Memory B cell (primary cell): ENCODE results near the gene PPP4R2.

ENCODE experiments used
- ATAC-seq: fragments of 150-1000 bp; cut with Tn5 transposase; 2 replicates; pipeline ENCODE4 v1.10.0; 2021; ENCODE audit warnings: low read depth, mild to moderate bottlenecking, moderate library complexity
- DNase-seq, 2 donors: peaks; one replicate each; pipeline ENCODE4 v3.0.0; 2022; ENCODE audit warnings: low spot score in 2 of 2
- H3K27ac Mint-ChIP-seq: one replicate; pipeline ENCODE4 v1.8.0; 2022; ENCODE audit warnings: mild to moderate bottlenecking, moderate library complexity, mixed read lengths
- H3K27me3 Mint-ChIP-seq: one replicate; pipeline ENCODE4 v1.8.0; 2022; ENCODE audit warnings: mixed read lengths
- H3K36me3 Mint-ChIP-seq: one replicate; pipeline ENCODE4 v1.8.0; 2022; ENCODE audit warnings: mild to moderate bottlenecking, mixed read lengths
- H3K4me1 Mint-ChIP-seq: one replicate; pipeline ENCODE4 v1.8.0; 2022; ENCODE audit warnings: mixed read lengths
- H3K4me3 Mint-ChIP-seq: one replicate; pipeline ENCODE4 v1.8.0; 2022; ENCODE audit warnings: mild to moderate bottlenecking, moderate library complexity, mixed read lengths
- H3K9me3 Mint-ChIP-seq: one replicate; pipeline ENCODE4 v1.8.0; 2022; ENCODE audit warnings: mixed read lengths

The PPP4R2 gene

GRCh38 chr3:73024836-73025235 lies 28.2 kb downstream of the PPP4R2 start:
- H3K27ac Mint-ChIP-seq = no peak overlapping the region
- peaks cover 33% of the 10 kb centered on the region for H3K4me1 Mint-ChIP-seq
- H3K4me3 Mint-ChIP-seq = no peak overlapping the region
- DNase-seq (no peak), ATAC-seq (no peak)
- no peaks in the 10 kb centered on the region for H3K9me3 Mint-ChIP-seq
- no peaks in the 10 kb centered on the region for H3K27me3 Mint-ChIP-seq
- peaks cover 10% of the 10 kb centered on the region for H3K36me3 Mint-ChIP-seq

GRCh38 chr3:73026111-73026759 lies 29.6 kb downstream of the PPP4R2 start:
- Mint-ChIP-seq H3K27ac (no peak overlapping the region), H3K36me3 (peaks cover 14% of the 10 kb centered on the region), H3K9me3 (no peaks in the 10 kb centered on the region), H3K27me3 (no peaks in the 10 kb centered on the region), H3K4me3 (no peak overlapping the region), H3K4me1 (peaks cover 36% of the 10 kb centered on the region)
- DNase-seq (no peak), ATAC-seq (no peak)

GRCh38 chr3:73026760-73027113 lies 30.1 kb downstream of the PPP4R2 start:
- peaks cover 14% of the 10 kb centered on the region for H3K36me3 Mint-ChIP-seq
- H3K4me3 Mint-ChIP-seq = no peak overlapping the region
- ATAC-seq (no peak), DNase-seq (no peak)
- no peaks in the 10 kb centered on the region for H3K27me3 Mint-ChIP-seq
- no peak overlapping the region for H3K27ac Mint-ChIP-seq
- H3K4me1 Mint-ChIP-seq = peaks cover 36% of the 10 kb centered on the region
- no peaks in the 10 kb centered on the region for H3K9me3 Mint-ChIP-seq

GRCh38 chr3:73028803-73029202 lies 32.2 kb downstream of the PPP4R2 start:
- H3K27me3 Mint-ChIP-seq = no peaks in the 10 kb centered on the region
- H3K36me3 Mint-ChIP-seq = peaks cover 18% of the 10 kb centered on the region
- peaks cover 47% of the 10 kb centered on the region for H3K4me1 Mint-ChIP-seq
- H3K9me3 Mint-ChIP-seq = no peaks in the 10 kb centered on the region
- ATAC-seq (no peak), DNase-seq (no peak)
- peak overlapping the region; percentile 67 for H3K27ac Mint-ChIP-seq
- no peak overlapping the region for H3K4me3 Mint-ChIP-seq

- Mint-ChIP-seq H3K27ac (peak overlapping the region; percentile 10), H3K36me3 (peaks cover 20% of the 10 kb centered on the region), H3K9me3 (no peaks in the 10 kb centered on the region), H3K27me3 (no peaks in the 10 kb centered on the region), H3K4me3 (no peak overlapping the region), H3K4me1 (peaks cover 50% of the 10 kb centered on the region)
- DNase-seq = no peak
- ATAC-seq = no peak
Observed at GRCh38 chr3:73029321-73029796, 32.7 kb downstream of the PPP4R2 start.

- DNase-seq = no peak
- H3K36me3 Mint-ChIP-seq = peaks cover 21% of the 10 kb centered on the region
- H3K27me3 Mint-ChIP-seq = no peaks in the 10 kb centered on the region
- no peak overlapping the region for H3K4me3 Mint-ChIP-seq
- H3K4me1 Mint-ChIP-seq = peaks cover 45% of the 10 kb centered on the region
- ATAC-seq = no peak
- no peaks in the 10 kb centered on the region for H3K9me3 Mint-ChIP-seq
- H3K27ac Mint-ChIP-seq = peak overlapping the region; percentile 10
Observed at GRCh38 chr3:73030073-73030597, 33.5 kb downstream of the PPP4R2 start.

- Mint-ChIP-seq H3K27ac (no peak overlapping the region), H3K4me3 (no peak overlapping the region), H3K9me3 (no peaks in the 10 kb centered on the region), H3K36me3 (peaks cover 24% of the 10 kb centered on the region), H3K4me1 (peaks cover 46% of the 10 kb centered on the region), H3K27me3 (no peaks in the 10 kb centered on the region)
- ATAC-seq (no peak), DNase-seq (no peak)
Observed at GRCh38 chr3:73031573-73032103, 35.0 kb downstream of the PPP4R2 start.

GRCh38 chr3:73036694-73037591 lies 40.3 kb downstream of the PPP4R2 start:
- H3K9me3 Mint-ChIP-seq = no peaks in the 10 kb centered on the region
- H3K27ac Mint-ChIP-seq = peak overlapping the region; percentile 50
- no peak for ATAC-seq
- H3K27me3 Mint-ChIP-seq = no peaks in the 10 kb centered on the region
- H3K4me3 Mint-ChIP-seq = no peak overlapping the region
- H3K4me1 Mint-ChIP-seq = peaks cover 42% of the 10 kb centered on the region
- DNase-seq = no peak
- H3K36me3 Mint-ChIP-seq = peaks cover 14% of the 10 kb centered on the region

GRCh38 chr3:73041537-73041936 lies 44.9 kb downstream of the PPP4R2 start:
- ATAC-seq (no peak), DNase-seq (no peak)
- Mint-ChIP-seq H3K4me1 (peaks cover 31% of the 10 kb centered on the region), H3K27me3 (no peaks in the 10 kb centered on the region), H3K4me3 (no peak overlapping the region), H3K36me3 (peaks cover 3% of the 10 kb centered on the region), H3K27ac (peak overlapping the region; percentile 50), H3K9me3 (no peaks in the 10 kb centered on the region)

- ATAC-seq = no peak
- H3K9me3 Mint-ChIP-seq = no peaks in the 10 kb centered on the region
- H3K27ac Mint-ChIP-seq = no peak overlapping the region
- H3K36me3 Mint-ChIP-seq = peaks cover 2% of the 10 kb centered on the region
- no peak for DNase-seq
- peaks cover 19% of the 10 kb centered on the region for H3K4me1 Mint-ChIP-seq
- H3K4me3 Mint-ChIP-seq = no peak overlapping the region
- H3K27me3 Mint-ChIP-seq = no peaks in the 10 kb centered on the region
Observed at GRCh38 chr3:73043414-73043813, 46.8 kb downstream of the PPP4R2 start.

GRCh38 chr3:73045391-73045790 lies 48.8 kb downstream of the PPP4R2 start:
- Mint-ChIP-seq H3K4me1 (peaks cover 17% of the 10 kb centered on the region), H3K9me3 (no peaks in the 10 kb centered on the region), H3K27me3 (no peaks in the 10 kb centered on the region), H3K27ac (no peak overlapping the region), H3K36me3 (peaks cover 2% of the 10 kb centered on the region), H3K4me3 (no peak overlapping the region)
- ATAC-seq (no peak), DNase-seq (no peak)

- peaks cover 2% of the 10 kb centered on the region for H3K36me3 Mint-ChIP-seq
- H3K4me1 Mint-ChIP-seq = peaks cover 17% of the 10 kb centered on the region
- no peaks in the 10 kb centered on the region for H3K27me3 Mint-ChIP-seq
- no peaks in the 10 kb centered on the region for H3K9me3 Mint-ChIP-seq
- H3K4me3 Mint-ChIP-seq = no peak overlapping the region
- no peak for DNase-seq
- H3K27ac Mint-ChIP-seq = peak overlapping the region; percentile 79
- ATAC-seq = no peak
Observed at GRCh38 chr3:73046195-73046594, 49.6 kb downstream of the PPP4R2 start.

GRCh38 chr3:73049319-73049718 lies 52.7 kb downstream of the PPP4R2 start:
- H3K27me3 Mint-ChIP-seq = no peaks in the 10 kb centered on the region
- H3K4me3 Mint-ChIP-seq = no peak overlapping the region
- peaks cover 2% of the 10 kb centered on the region for H3K36me3 Mint-ChIP-seq
- H3K9me3 Mint-ChIP-seq = no peaks in the 10 kb centered on the region
- ATAC-seq (no peak), DNase-seq (no peak)
- peaks cover 8% of the 10 kb centered on the region for H3K4me1 Mint-ChIP-seq
- H3K27ac Mint-ChIP-seq = no peak overlapping the region

- no peak for DNase-seq
- Mint-ChIP-seq H3K36me3 (peaks cover 1% of the 10 kb centered on the region), H3K4me1 (peaks cover 7% of the 10 kb centered on the region), H3K27me3 (no peaks in the 10 kb centered on the region), H3K27ac (peak overlapping the region; percentile 22), H3K4me3 (no peak overlapping the region), H3K9me3 (no peaks in the 10 kb centered on the region)
- ATAC-seq = no peak
Observed at GRCh38 chr3:73052857-73053256, 56.2 kb downstream of the PPP4R2 start.
